ENCODE results near the gene CTIF. TPM values are rescaled to one million over a fixed set of nuclear protein-coding genes. Genes with fewer than 3 reads are reported as not detected.

CTIF gene
- total and polyA plus RNA-seq, 2 experiments from 2014 or later, result 22.1 to 27.9 TPM

- peaks cover 87% of the 10 kb centered on the region for H3K79me2 ChIP-seq
- no peak overlapping the region for H2AFZ ChIP-seq
- no peaks in the 10 kb centered on the region for H3K36me3 ChIP-seq (replicated peaks; ENCODE audit: insufficient read depth, low read depth)
- H3K27ac ChIP-seq, result no peak overlapping the region
- H3K27me3 ChIP-seq, result no peaks in the 10 kb centered on the region
- H3K4me3 ChIP-seq, result no peak overlapping the region
- 80% methylated on average over 9 of the region's 9 CpGs for WGBS (ENCODE audit: low lambda C conversion rate, missing lambda C conversion rate)
- H3K4me2 ChIP-seq, result no peak overlapping the region
- no peaks in the 10 kb centered on the region for H3K9me2 ChIP-seq (replicated peaks; ENCODE audit: insufficient read depth)
- TF ChIP-seq EZH2 (IDR thresholded peaks at IDR 0.05; ENCODE audit: borderline replicate concordance) (no peak), CTCF (IDR thresholded peaks at IDR 0.05; ENCODE audit: poor library complexity) (no peak), EZH2phosphoT487 (IDR thresholded peaks at IDR 0.05; ENCODE audit: low read depth, severe bottlenecking, unreplicated experiment) (no peak)
- peaks cover 6% of the 10 kb centered on the region for H4K20me1 ChIP-seq (ENCODE audit: insufficient read depth, poor library complexity, severe bottlenecking)
- H3K9me3 ChIP-seq (ENCODE audit: low read depth), result no peaks in the 10 kb centered on the region
- H3K4me1 ChIP-seq (ENCODE audit: insufficient read depth), result peaks cover 3% of the 10 kb centered on the region
- DNase-seq (ENCODE audit: low spot score), result no peak
These were observed 30.5 kb downstream of the CTIF start for GRCh38 chr18:48569139-48569914.

GRCh38 chr18:48569915-48570264, 31.1 kb downstream of the CTIF start:
- Histone ChIP-seq H3K27ac (no peak overlapping the region), H3K9me2 (replicated peaks; ENCODE audit: insufficient read depth) (no peaks in the 10 kb centered on the region), H4K20me1 (ENCODE audit: insufficient read depth, poor library complexity, severe bottlenecking) (peaks cover 11% of the 10 kb centered on the region), H3K4me3 (no peak overlapping the region), H3K36me3 (replicated peaks; ENCODE audit: insufficient read depth, low read depth) (no peaks in the 10 kb centered on the region), H3K4me2 (no peak overlapping the region), H2AFZ (no peak overlapping the region), H3K79me2 (peaks cover 84% of the 10 kb centered on the region), H3K9me3 (ENCODE audit: low read depth) (no peaks in the 10 kb centered on the region), H3K27me3 (no peaks in the 10 kb centered on the region), H3K4me1 (ENCODE audit: insufficient read depth) (peaks cover 3% of the 10 kb centered on the region)
- no peak for DNase-seq (ENCODE audit: low spot score)
- TF ChIP-seq EZH2 (IDR thresholded peaks at IDR 0.05; ENCODE audit: borderline replicate concordance) (no peak), CTCF (IDR thresholded peaks at IDR 0.05; ENCODE audit: poor library complexity) (no peak), EZH2phosphoT487 (IDR thresholded peaks at IDR 0.05; ENCODE audit: low read depth, severe bottlenecking, unreplicated experiment) (no peak)
- 50% methylated on average over 4 of the region's 4 CpGs for WGBS (ENCODE audit: low lambda C conversion rate, missing lambda C conversion rate)

- DNase-seq (ENCODE audit: low spot score), result no peak
- Histone ChIP-seq H3K4me1 (ENCODE audit: insufficient read depth) (peaks cover 3% of the 10 kb centered on the region), H3K27me3 (no peaks in the 10 kb centered on the region), H3K4me2 (no peak overlapping the region), H3K36me3 (replicated peaks; ENCODE audit: insufficient read depth, low read depth) (no peaks in the 10 kb centered on the region), H4K20me1 (ENCODE audit: insufficient read depth, poor library complexity, severe bottlenecking) (peaks cover 12% of the 10 kb centered on the region), H2AFZ (no peak overlapping the region), H3K9me2 (replicated peaks; ENCODE audit: insufficient read depth) (no peaks in the 10 kb centered on the region), H3K4me3 (no peak overlapping the region), H3K9me3 (ENCODE audit: low read depth) (no peaks in the 10 kb centered on the region), H3K79me2 (peaks cover 83% of the 10 kb centered on the region), H3K27ac (no peak overlapping the region)
- 93% methylated on average over 6 of the region's 6 CpGs for WGBS (ENCODE audit: low lambda C conversion rate, missing lambda C conversion rate)
- TF ChIP-seq EZH2phosphoT487 (IDR thresholded peaks at IDR 0.05; ENCODE audit: low read depth, severe bottlenecking, unreplicated experiment), result no peak
- no peak for TF ChIP-seq CTCF (IDR thresholded peaks at IDR 0.05; ENCODE audit: poor library complexity)
- TF ChIP-seq EZH2 (IDR thresholded peaks at IDR 0.05; ENCODE audit: borderline replicate concordance), result no peak
These were observed 31.5 kb downstream of the CTIF start for GRCh38 chr18:48570313-48570712.

Measured in hepatocyte (in vitro differentiated cells).